Head of caudate nucleus (tissue), 42 donors: ENCODE data around the gene RABGAP1L.
"Not testable (repeated sequence)": the region's sequence is repeated elsewhere in the genome, so short reads cannot be mapped to it uniquely, and the experiment has no call there.

Source experiments
- DNase-seq, 42 donors: peaks; one replicate each; pipeline versions ENCODE4 v3.0.0 to v3.0.0-alpha.2; 2020 to 2021; ENCODE audit warnings: mixed read lengths in 7 of 42
- intact Hi-C: fragments of 100-400 bp; cut with DNase I; formaldehyde crosslinking; loops from one replicate; pipeline ENCODE4 v1.15.0; 2022

The RABGAP1L gene

GRCh38 chr1:174659823-174660222, 500.5 kb downstream of the RABGAP1L start:
- no peak for DNase-seq
- intact Hi-C loops, result no loop called here

- DNase-seq, result no peak
- intact Hi-C loops, result no loop called here
Measured at GRCh38 chr1:174660476-174660875, 501.2 kb downstream of the RABGAP1L start.

- intact Hi-C loops, result no loop called here
- no peak for DNase-seq
Measured at GRCh38 chr1:174663358-174663757, 504.0 kb downstream of the RABGAP1L start.

GRCh38 chr1:174666248-174666647, 506.9 kb downstream of the RABGAP1L start:
- no peak for DNase-seq
- intact Hi-C loops, result no loop called here

- intact Hi-C loops, result no loop called here
- no peak for DNase-seq
Measured at GRCh38 chr1:174671826-174672225, 512.5 kb downstream of the RABGAP1L start.

- intact Hi-C loops, result no loop called here
- no peak for DNase-seq
Measured at GRCh38 chr1:174676856-174677255, 517.5 kb downstream of the RABGAP1L start.

- intact Hi-C loops, result no loop called here
- no peak for DNase-seq
Measured at GRCh38 chr1:174678657-174679056, 519.3 kb downstream of the RABGAP1L start.

GRCh38 chr1:174680101-174680500, 520.8 kb downstream of the RABGAP1L start:
- no peak for DNase-seq
- intact Hi-C loops, result no loop called here

GRCh38 chr1:174682419-174683008, 523.2 kb downstream of the RABGAP1L start:
- intact Hi-C loops, result no loop called here
- DNase-seq, result no peak

- DNase-seq, result no peak
- intact Hi-C loops, result no loop called here
Measured at GRCh38 chr1:174686213-174686612, 526.9 kb downstream of the RABGAP1L start.

GRCh38 chr1:174689524-174689923, 530.2 kb downstream of the RABGAP1L start:
- no peak for DNase-seq

GRCh38 chr1:174690266-174690665, 530.9 kb downstream of the RABGAP1L start:
- DNase-seq, result no peak
- intact Hi-C loops, result no loop called here

More at GRCh38 chr1:174689524-174689923, 530.2 kb downstream of the RABGAP1L start:
- intact Hi-C loops, result no loop called here

- no peak for DNase-seq
- intact Hi-C loops, result no loop called here
Measured at GRCh38 chr1:174692313-174692712, 533.0 kb downstream of the RABGAP1L start.

- no peak for DNase-seq
- intact Hi-C loops, result no loop called here
Measured at GRCh38 chr1:174693085-174693484, 533.8 kb downstream of the RABGAP1L start.

GRCh38 chr1:174693539-174693938, 534.2 kb downstream of the RABGAP1L start:
- DNase-seq, intact Hi-C loops: not testable (repeated sequence)

- no peak for DNase-seq
- intact Hi-C loops, result no loop called here
Measured at GRCh38 chr1:174696026-174696821, 536.9 kb downstream of the RABGAP1L start.

- intact Hi-C loops, result no loop called here
- no peak for DNase-seq
Measured at GRCh38 chr1:174700314-174700713, 541.0 kb downstream of the RABGAP1L start.

- DNase-seq, result no peak
- intact Hi-C loops, result no loop called here
Measured at GRCh38 chr1:174700775-174701174, 541.5 kb downstream of the RABGAP1L start.

- no peak for DNase-seq
- intact Hi-C loops, result no loop called here
Measured at GRCh38 chr1:174701565-174701964, 542.2 kb downstream of the RABGAP1L start.

- DNase-seq, result no peak
- intact Hi-C loops, result no loop called here
Measured at GRCh38 chr1:174702011-174702410, 542.7 kb downstream of the RABGAP1L start.

- intact Hi-C loops, result no loop called here
- DNase-seq, result no peak
Measured at GRCh38 chr1:174703309-174703708, 544.0 kb downstream of the RABGAP1L start.
